ENCODE results near the gene PFKFB4. TPM values are rescaled to one million over a fixed set of nuclear protein-coding genes. Genes with fewer than 3 reads are reported as not detected.

Gene PFKFB4
- total RNA-seq, 2 donors from 2014 or later = 9.9 to 89.0 TPM

DNA sequence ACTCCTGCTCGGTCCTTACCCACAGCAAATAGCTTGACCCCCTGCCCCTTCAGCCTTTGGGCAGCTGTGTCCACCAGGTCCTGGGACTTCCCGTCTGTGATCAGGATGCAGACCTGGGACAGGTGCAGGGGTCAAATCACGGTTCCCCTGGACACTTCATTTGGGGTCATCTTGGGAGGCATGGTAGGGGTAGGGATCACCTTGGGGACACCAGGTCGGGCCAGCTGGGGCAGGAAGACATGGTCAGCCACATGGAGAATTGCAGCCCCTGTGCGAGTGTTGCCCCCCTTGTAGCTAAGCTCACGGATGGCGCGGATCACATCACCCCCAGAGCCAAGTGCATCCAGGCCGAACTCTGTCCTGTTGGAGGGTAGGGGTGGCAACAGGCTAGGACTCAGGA lies 36.7 kb upstream of the PFKFB4 start:
- Histone ChIP-seq H3K27ac (no peak overlapping the region), H3K4me3 (no peak overlapping the region), H3K36me3 (no peaks in the 10 kb centered on the region), H3K9me3 (no peaks in the 10 kb centered on the region), H3K4me1 (replicated peaks) (peaks cover 8% of the 10 kb centered on the region), H3K27me3 (replicated peaks; ENCODE audit: insufficient read depth) (no peaks in the 10 kb centered on the region)
- no peak for DNase-seq (ENCODE audit: low spot score)
- TF ChIP-seq, protein P1, sequence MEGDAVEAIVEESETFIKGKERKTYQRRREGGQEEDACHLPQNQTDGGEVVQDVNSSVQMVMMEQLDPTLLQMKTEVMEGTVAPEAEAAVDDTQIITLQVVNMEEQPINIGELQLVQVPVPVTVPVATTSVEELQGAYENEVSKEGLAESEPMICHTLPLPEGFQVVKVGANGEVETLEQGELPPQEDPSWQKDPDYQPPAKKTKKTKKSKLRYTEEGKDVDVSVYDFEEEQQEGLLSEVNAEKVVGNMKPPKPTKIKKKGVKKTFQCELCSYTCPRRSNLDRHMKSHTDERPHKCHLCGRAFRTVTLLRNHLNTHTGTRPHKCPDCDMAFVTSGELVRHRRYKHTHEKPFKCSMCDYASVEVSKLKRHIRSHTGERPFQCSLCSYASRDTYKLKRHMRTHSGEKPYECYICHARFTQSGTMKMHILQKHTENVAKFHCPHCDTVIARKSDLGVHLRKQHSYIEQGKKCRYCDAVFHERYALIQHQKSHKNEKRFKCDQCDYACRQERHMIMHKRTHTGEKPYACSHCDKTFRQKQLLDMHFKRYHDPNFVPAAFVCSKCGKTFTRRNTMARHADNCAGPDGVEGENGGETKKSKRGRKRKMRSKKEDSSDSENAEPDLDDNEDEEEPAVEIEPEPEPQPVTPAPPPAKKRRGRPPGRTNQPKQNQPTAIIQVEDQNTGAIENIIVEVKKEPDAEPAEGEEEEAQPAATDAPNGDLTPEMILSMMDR (IDR thresholded peaks at IDR 0.05) = no peak
- TF ChIP-seq POLR2A (IDR thresholded peaks at IDR 0.05) = no peak
- no peak for TF ChIP-seq POLR2AphosphoS5 (IDR thresholded peaks at IDR 0.05)
- intact Hi-C loops (cut with DNase I) = no loop called here
- WGBS = 92% methylated on average over 9 of the region's 9 CpGs

DNA sequence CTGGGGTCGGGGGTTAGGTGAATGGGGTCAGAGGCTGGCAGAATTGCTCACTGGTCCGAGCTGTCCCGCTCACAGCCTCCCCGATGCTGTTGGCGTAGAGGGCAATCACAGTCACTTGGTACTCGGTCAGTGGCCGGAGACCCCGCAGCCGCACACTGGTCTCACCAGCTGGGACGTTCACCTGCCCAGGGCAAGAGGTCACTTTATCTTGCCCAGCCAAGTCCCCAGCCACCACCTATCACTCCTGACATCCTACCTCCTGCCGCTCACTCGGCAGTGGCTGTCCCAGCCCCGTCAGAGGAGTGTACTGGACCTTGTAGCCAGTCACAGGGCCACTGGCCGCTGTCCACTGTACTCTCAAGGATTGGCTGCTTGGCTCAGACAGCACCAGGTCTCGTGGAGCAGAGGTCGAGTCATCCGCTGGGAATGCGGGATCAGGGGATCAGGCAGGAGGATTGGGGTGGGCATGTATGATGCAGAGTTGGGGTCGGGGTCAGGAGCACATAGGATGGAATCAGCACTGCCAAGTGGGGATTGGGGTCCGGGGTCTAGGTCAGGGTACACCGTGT lies 36.0 kb upstream of the PFKFB4 start:
- WGBS = 92% methylated on average over 21 of the region's 21 CpGs
- TF ChIP-seq, protein P1 (IDR thresholded peaks at IDR 0.05) = no peak
- no peak for TF ChIP-seq POLR2A (IDR thresholded peaks at IDR 0.05)
- no peak for TF ChIP-seq POLR2AphosphoS5 (IDR thresholded peaks at IDR 0.05)
- no peaks in the 10 kb centered on the region for H3K27me3 ChIP-seq (replicated peaks; ENCODE audit: insufficient read depth)
- intact Hi-C loops (cut with DNase I) = no loop called here
- H3K4me3 ChIP-seq = no peak overlapping the region
- H3K9me3 ChIP-seq = no peaks in the 10 kb centered on the region
- no peak overlapping the region for H3K27ac ChIP-seq
- no peaks in the 10 kb centered on the region for H3K36me3 ChIP-seq
- H3K4me1 ChIP-seq (replicated peaks) = peaks cover 8% of the 10 kb centered on the region
- DNase-seq (ENCODE audit: low spot score) = no peak

DNA sequence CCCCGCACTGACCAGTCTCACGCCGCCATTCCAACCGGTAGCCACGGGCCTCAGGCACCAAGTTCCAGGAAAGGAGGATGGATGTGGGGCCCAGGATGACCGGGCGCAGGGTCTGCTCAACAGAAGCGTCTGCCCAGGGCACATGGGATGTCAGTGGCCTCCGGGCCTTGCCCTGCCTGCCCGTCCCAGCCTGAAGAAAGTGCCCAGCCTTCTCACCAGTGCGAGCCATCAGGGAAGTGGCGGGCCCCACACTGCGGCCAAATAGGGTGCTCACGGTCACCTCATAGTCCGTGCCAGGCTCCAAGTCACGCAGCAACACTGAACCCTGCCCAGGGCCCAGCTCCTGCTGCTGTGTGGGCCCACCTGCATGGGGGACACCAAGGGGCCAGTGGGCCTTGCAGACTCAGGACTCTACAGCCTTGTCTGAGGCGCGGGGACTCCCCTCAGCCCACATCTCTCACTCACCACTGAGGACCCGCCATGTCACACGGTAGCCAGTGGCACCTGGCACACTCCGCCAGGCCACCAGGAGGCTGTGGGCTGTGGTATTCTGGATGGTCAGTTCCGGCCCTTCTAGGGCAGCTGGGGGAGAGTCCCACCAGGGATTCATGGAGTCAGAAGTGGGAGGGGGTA lies 35.4 kb upstream of the PFKFB4 start:
- WGBS = 89% methylated on average over 22 of the region's 22 CpGs
- H3K9me3 ChIP-seq = no peaks in the 10 kb centered on the region
- peaks cover 8% of the 10 kb centered on the region for H3K4me1 ChIP-seq (replicated peaks)
- no peak overlapping the region for H3K4me3 ChIP-seq
- TF ChIP-seq, protein P1 (IDR thresholded peaks at IDR 0.05) = no peak
- TF ChIP-seq POLR2AphosphoS5 (IDR thresholded peaks at IDR 0.05) = no peak
- H3K27ac ChIP-seq = no peak overlapping the region
- no peak for DNase-seq (ENCODE audit: low spot score)
- H3K27me3 ChIP-seq (replicated peaks; ENCODE audit: insufficient read depth) = no peaks in the 10 kb centered on the region
- intact Hi-C loops (cut with DNase I) = no loop called here
- H3K36me3 ChIP-seq = no peaks in the 10 kb centered on the region

DNA sequence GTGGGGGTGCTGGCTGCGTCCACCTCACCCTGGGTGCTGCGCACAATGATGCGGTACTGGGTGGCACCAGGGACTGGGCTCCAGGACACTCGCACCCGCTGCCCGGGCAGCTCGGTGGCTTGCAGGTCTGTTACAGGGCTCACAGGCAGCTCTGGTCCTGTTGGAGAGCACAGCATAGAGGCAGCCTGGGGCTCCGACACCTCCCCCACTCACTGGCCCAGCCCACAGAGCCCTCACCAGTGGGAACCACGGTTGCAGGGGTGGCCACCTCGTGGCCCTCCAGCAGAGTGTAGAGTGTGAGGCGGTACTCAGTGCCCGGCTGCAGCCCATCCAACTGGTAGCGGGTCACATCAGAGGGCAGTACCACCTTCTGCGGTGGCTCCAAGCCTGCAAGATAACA lies 34.8 kb upstream of the PFKFB4 start:
- no peak for DNase-seq (ENCODE audit: low spot score)
- peaks cover 8% of the 10 kb centered on the region for H3K4me1 ChIP-seq (replicated peaks)
- H3K9me3 ChIP-seq = no peaks in the 10 kb centered on the region
- WGBS = 93% methylated on average over 14 of the region's 14 CpGs
- TF ChIP-seq, protein P1 (IDR thresholded peaks at IDR 0.05) = no peak
- TF ChIP-seq POLR2A (IDR thresholded peaks at IDR 0.05) = no peak
- TF ChIP-seq POLR2AphosphoS5 (IDR thresholded peaks at IDR 0.05) = no peak
- H3K27ac ChIP-seq = no peak overlapping the region
- H3K4me3 ChIP-seq = no peak overlapping the region
- no peaks in the 10 kb centered on the region for H3K27me3 ChIP-seq (replicated peaks; ENCODE audit: insufficient read depth)
- intact Hi-C loops (cut with DNase I) = no loop called here
- H3K36me3 ChIP-seq = no peaks in the 10 kb centered on the region

DNA sequence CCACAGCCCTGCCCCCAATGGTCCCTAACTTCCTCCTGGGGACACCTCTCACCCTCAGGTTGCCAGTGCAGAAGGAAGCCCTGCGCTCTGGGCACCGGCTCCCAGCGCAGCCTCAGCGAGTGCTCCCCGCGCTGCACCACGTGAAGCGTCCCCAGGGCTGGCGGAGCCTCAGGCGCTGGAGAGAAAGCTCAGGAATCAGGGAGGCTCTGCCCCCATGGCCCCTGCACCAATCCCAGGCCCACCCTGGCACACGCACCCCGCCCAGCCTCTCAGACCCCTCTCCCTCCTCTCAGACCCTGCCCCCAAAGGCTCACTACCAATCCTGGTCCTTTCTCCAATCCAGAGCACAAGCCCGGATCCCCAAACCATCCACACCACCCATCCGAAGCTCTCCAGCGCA lies 31.6 kb upstream of the PFKFB4 start:
- TF ChIP-seq POLR2A (IDR thresholded peaks at IDR 0.05) (no peak), POLR2AphosphoS5 (IDR thresholded peaks at IDR 0.05) (no peak)
- TF ChIP-seq, protein P1 (IDR thresholded peaks at IDR 0.05) = no peak
- Histone ChIP-seq H3K36me3 (no peaks in the 10 kb centered on the region), H3K4me3 (no peak overlapping the region), H3K9me3 (no peaks in the 10 kb centered on the region), H3K27me3 (replicated peaks; ENCODE audit: insufficient read depth) (no peaks in the 10 kb centered on the region), H3K4me1 (replicated peaks) (no peaks in the 10 kb centered on the region), H3K27ac (no peak overlapping the region)
- no peak for DNase-seq (ENCODE audit: low spot score)
- WGBS = 82% methylated on average over 15 of the region's 15 CpGs
- intact Hi-C loops (cut with DNase I) = no loop called here
